ENCODE results near the gene CTNNBIP1.

CTNNBIP1 gene

DNA sequence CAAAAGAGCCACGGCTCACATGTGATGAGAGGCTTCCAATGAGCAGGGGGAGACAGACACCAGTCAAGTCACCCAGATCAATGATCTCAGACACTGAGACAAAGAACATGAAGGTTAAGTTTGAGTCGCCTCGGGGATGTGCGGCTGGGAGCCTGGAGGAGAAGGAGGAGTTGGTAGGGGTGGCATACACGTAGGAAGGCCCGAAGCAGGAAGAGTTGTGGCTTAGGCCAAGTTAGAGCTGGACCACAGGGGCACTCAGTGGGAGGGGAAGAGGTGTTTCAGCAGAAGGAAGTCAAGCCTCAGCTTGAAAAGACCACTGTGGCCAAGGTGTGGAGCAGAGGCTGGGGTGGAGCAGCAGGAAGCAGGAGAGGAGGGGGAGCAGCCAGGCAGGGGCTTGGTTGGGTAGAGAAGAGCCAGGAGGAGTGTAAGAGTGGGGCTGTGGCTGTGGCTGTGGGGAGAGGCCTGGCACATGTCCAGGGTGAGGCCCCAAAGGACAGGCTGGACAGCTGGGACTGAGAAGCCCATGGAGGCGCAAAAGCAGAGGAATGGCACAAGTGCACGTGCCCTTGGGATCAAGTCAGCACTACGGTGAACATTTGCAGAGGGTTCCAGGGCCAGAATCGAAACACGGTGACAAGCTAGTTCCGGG, 27.6 kb downstream of the CTNNBIP1 start:
- H3K27ac ChIP-seq, result peak overlapping the region; percentile 77
- no peak for DNase-seq (ENCODE audit: low read depth, low spot score)

DNA sequence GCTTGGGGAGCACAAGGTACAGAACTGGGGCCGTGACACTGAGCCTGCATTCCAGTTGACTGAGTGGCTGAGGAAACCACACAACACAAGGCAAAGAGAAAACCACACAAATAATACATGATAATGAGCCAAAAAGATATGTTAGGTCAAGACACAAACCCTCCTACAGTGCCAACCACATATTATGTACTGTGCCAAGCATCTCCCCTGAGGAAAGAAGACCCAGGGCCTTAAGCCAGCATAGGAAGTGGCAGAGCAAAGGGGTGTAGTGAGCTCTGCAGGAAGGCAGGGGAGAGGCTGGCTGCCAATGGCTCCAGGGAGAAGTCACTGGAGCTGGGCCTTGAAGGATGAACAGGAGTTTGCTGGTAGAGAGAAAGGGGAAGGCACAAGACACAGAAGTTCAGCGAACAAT, 28.2 kb downstream of the CTNNBIP1 start:
- no peak for DNase-seq (ENCODE audit: low read depth, low spot score)
- peak overlapping the region; percentile 77 for H3K27ac ChIP-seq

DNA sequence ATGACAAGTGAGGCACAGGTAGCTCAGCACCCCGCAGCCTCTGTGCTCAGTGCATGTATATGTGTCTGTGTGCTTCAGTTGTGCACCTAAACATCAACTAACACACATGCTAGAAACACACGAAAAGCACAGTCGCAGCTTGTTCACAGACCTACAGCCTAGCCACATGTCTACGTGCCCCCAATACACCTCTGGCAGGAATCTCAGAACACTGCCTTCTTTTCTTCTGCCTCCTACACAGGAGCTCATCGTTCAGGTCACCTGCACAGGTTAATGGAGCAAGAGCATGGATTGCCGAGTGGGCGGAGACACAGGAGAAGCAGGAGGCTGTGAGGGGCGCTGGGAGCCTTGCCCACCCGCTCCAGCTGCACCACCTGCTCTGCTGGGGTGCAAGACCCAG, 31.7 kb downstream of the CTNNBIP1 start:
- no peak for DNase-seq (ENCODE audit: low read depth, low spot score)
- H3K27ac ChIP-seq, result peak overlapping the region; percentile 75

DNA sequence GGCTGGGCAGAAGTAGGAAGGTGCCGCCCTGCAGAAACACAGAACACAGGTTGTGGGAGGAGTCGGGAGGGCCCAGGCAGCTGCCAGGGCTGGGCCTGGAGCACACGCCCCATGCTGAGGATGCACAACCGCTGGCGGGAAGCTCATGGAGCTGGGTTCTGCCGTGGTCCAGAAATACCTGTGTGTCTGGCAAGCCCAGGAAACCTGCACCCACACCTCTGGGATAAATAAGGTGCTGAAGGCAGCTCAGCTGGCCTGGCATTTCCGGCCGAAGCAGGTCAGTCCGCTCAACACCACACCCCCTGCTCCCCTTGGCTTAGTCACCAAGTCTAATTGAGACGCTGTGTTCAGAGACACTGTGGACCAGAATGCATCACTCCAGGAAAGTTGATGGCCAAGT, 32.1 kb downstream of the CTNNBIP1 start:
- peak; percentile 77 for DNase-seq (ENCODE audit: low read depth, low spot score)
- peak overlapping the region; percentile 75 for H3K27ac ChIP-seq

DNA sequence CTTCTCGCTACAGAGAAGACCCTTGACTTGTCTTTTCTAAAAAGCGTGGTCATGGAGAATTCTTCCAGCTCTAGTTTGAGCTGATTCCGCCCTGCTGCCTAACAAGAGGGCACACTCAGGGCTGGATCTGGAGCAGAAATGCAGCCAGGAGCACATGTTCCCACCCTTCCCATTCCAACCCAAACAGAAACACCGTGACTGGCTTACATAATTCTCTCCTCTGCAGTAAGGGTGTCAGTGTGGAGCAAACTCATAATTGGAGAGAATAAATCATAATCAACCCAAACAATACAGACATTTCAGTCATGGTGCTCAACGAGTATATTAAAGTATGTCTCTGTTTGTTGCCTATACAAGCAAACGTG, 34.5 kb downstream of the CTNNBIP1 start:
- DNase-seq (ENCODE audit: low read depth, low spot score), result no peak
- H3K27ac ChIP-seq, result no peak overlapping the region

DNA sequence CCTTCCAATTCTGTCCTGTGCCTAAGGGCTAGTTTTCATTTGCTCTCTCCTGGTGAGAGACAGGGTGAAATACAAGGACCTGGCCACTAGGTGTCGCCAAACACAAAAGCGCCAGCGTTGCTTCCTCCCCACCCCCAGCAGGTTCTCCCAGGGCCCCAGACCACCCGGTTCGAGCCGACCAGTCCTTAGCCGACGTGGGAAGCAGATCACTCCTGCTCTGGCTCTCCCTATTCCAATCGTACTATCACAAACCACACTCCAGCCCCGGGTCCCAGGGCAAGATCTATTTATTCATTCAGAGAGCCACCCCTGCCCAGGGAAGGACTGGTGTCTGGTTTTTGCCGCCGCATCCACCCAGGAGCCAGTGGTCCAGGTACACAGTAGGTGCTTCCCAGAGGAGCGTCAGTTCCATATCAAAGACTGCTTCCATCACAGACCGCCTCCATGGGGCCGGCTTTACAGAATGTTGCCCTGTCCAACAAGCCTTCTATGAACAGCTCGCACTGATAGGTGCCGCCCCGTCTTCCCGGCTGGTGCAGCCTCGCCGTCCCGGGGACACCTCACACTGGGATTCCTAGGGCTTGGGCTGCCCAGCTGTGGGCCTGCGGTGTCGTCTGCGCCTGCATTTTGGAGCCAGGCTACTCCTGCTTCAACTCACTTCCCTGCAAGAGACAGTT, 35.0 kb downstream of the CTNNBIP1 start:
- DNase-seq (ENCODE audit: low read depth, low spot score), result no peak
- H3K27ac ChIP-seq, result no peak overlapping the region

DNA sequence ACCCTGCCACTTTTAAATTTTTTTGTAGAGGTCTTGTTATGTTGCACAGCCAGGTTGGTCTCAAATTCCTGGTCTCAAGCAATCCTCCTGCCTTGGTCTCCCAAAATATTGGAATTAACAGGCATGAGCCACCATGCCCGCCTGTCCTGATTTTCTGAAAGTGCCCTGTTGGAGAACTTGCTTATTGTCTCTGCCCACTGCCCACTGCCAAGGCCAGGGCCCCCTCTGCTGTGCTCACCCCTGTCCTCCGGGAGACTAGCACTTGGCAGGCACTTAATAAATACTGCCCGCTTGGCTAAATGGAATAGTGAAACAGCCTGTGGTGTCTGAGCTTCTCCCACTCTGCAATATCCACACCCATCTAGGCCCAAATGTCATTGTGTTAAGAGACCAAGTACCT, 35.7 kb downstream of the CTNNBIP1 start:
- no peak overlapping the region for H3K27ac ChIP-seq
- no peak for DNase-seq (ENCODE audit: low read depth, low spot score)

DNA sequence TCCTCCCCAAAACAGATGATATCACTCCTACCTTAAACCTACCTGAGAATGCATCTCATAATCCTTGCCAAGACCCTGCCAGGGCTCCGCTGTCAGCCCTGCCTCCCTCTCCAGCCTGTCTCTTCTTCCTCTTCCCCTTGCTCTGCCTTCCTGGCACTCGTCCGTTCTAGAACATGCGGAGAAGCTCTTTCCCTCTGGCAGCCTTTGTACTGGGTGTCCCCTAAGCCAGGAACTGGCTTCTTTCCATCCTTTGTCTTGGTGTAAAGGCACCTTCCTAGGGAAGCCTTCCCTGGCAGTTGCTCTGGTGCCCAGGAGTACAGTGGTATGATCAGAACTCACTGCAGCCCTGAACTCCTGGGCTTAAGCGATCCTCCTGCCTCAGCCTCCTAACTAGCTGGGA, 36.1 kb downstream of the CTNNBIP1 start:
- no peak overlapping the region for H3K27ac ChIP-seq
- DNase-seq (ENCODE audit: low read depth, low spot score), result no peak

DNA sequence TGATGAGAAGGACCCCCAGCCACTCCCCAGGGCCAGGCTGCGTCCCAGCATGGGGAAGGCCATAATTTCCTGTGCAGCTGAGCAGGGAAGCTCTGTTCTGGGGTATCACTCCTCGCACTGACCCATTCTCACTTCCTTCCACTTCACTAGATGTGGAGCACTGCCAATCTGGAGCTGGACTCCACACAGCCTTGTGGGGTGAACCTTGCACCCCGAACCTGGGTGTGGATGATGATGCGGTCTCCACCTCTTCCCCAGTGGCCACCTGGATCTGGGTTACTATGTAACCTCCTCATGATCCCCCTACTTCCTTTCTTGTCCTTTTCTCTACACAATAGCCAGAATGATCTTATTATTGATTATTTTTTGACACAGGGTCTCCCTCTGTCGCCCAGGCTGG, 36.7 kb downstream of the CTNNBIP1 start:
- DNase-seq (ENCODE audit: low read depth, low spot score), result no peak
- H3K27ac ChIP-seq, result no peak overlapping the region

DNA sequence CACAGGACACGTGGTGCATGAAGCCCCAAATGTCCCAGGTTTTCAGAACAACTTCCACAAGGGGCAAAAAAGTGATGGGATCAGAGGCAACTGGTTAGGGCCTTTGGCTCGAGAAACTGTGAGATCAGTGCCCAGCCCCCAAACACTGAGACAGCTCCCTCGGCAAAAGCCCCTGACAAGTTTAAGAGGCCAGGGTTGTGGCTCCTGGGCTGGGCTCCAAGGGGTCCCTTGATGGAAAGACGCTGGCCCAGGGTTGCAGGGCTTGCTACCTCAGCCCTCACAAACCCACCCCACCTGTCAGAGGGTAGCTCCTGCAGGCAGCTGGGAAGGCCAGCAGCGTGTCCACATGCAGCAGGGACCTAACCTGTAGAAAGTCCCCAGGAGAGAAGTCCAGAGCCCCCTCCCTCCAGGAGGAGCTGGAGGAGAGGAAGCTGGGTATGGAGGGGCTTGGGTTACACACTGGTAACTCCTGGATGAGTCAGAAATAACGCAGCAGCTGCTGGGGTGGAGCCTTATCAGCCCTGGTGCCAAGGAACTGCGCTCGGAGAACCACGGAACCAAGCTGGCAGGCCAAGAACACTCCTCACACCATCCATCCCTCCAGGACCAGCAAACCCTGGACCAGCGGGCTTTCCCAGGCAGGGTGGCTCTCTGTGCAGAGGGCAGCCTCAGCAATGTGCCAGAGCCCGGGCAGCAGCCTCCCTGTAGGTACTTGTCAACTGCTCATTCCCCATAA, 37.5 kb downstream of the CTNNBIP1 start:
- no peak for DNase-seq (ENCODE audit: low read depth, low spot score)

DNA sequence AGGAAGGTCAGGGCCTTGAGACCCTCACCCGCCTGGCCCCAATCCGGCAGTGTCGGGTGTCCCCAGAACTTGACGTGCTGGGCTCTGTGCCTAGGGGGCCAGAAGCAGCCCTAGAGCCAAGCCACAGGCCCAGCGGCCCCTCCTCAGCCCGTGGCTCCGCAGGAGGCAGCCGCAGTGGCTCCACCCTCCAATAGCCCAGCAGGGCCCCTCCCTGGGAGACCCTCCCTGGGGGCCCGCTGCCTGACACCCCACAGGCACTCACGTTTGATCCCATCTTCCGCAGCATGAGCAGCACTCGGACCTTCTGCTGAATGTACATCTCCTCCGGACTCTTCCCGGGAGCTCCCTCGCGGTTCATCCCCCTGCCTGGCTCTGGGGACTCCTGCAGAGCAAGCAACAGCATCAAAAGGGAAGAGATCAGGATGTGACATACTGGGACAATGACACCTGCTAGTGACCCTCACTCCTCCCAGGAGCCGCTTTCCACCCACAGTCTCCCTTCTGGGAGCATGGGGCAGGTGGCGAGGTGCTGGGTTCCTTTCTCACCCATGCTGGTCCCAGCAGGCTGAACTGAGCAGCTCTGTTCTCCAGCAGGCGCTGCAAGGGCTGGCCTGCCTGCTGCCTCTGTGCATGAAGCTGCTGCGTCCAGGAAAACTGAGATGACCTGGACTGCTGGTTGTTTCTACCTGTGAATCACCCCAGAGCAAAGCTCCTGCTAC, 38.2 kb downstream of the CTNNBIP1 start:
- DNase-seq (ENCODE audit: low read depth, low spot score), result no peak
- H3K27ac ChIP-seq, result no peak overlapping the region

More for the DNA sequence above, 37.5 kb downstream of the CTNNBIP1 start:
- no peak overlapping the region for H3K27ac ChIP-seq

DNA sequence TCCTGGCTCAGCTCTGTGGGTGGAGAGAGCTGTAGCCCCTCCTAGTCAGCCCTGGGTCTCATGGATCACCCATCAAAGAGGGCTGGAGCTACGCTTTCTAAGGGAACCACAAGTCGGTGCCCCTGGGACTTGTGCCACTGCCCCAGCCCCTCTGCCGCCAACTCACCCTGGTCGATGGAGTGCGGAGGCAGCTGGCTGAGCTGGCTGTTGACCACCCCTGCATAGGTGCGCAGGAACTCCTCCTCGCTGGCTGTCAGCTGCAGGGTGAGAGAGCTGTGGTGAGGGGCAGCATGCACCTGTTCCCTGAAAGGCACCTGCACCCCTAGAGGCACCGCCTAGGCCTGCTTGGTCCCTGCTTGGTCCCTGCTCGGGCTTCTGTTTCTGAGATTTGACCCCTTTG, 39.0 kb downstream of the CTNNBIP1 start:
- no peak overlapping the region for H3K27ac ChIP-seq
- DNase-seq (ENCODE audit: low read depth, low spot score), result no peak

DNA sequence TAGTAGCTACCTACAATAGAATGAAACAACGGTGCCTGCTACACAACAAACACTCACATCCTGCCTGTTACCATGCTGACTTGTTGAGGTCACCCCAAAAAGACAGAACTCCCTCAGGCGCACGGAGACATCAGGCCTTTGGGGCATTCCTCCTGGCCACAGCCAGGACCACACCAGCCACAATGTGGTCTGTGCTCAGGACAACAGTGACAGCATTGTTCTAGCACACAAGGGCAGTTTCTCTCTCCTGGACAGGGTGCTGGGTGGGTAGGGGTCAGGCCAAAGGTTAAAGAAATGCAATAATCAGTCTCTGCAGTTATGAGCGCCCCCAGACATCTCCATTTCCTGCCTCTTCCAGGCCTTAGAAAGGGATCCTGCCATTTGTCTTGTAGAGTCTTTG, 39.5 kb downstream of the CTNNBIP1 start:
- H3K27ac ChIP-seq, result peak overlapping the region; percentile 67

DNA sequence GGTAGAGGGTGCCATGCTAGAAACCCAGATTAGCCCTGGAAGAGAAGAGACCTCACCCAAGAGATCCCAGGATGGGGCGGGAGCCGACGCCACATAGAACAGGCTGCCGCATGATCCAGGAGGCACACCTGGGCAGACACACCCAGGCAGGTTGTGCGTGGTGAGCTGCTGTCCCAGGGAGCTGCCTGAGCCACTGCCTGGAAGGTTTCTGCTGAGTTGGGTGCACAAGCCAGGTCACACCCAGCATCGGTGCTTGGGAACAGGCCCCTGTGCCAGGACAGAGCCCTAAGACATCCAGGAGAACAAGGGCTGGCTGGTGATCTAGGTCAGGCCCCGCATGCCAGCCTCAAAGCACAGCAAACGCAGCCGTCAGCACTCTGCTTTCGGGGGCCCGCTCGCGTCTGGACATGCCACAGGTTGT, 40.2 kb downstream of the CTNNBIP1 start:
- no peak for DNase-seq (ENCODE audit: low read depth, low spot score)
- peak overlapping the region; percentile 67 for H3K27ac ChIP-seq

More for the DNA sequence above, 39.5 kb downstream of the CTNNBIP1 start:
- DNase-seq (ENCODE audit: low read depth, low spot score), result no peak

DNA sequence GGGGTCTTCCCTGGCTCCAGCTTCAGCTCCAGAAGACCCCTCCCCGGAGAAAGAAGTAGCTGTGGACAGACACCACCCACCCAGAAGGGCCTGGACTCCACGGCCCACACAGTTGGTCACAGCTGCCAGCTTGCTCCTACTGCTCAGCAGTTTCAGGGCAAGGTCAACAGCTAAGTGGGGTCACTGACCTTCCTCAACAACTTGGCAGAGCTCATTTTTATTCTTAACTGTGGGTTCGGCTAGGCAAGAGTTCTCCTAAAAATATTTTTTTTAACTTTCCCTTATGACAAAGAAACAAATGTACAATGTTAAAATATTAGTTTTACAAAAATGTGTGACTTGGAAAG, 41.9 kb downstream of the CTNNBIP1 start:
- no peak for DNase-seq (ENCODE audit: low read depth, low spot score)
- no peak overlapping the region for H3K27ac ChIP-seq

DNA sequence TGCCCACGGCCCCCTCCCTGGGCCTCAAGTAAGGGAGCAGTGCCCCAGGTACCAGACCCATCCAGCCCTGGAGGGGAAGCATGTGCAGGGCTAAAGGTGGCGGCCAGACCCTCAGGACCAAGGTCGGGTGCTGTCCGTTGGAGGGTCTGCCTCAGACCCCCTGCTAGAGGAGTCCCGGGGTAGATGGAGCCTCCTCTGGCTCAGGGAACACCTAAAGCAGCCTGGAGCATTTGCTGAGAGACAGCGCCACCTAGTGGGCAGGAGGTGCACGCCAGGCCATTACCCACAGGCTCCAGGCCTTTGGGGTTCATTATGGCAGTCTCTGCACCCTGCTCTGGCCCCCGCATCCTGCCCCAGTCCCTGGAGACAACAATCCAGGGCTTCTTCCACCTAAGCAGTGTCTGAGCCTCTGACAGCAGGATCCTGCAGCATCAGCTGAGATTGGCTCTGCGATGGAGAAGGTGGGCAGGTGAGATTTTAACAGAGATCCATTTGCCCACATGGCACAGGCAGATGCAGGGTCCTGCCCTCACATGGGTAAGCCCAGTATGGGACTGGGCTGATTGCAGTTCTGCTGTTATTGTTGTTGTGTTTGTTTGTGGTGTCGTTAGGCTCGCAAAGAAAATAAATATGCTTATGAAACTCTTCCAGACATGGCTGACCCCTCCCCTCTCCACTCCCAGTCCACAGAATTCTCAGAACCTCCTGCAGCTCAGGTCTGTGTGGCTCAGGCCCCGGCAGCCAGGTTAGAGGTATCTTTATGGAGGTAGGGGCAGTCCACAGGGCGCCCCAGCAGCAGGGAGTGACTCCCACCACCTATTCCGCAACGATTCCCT, 42.4 kb downstream of the CTNNBIP1 start:
- no peak overlapping the region for H3K27ac ChIP-seq
- DNase-seq (ENCODE audit: low read depth, low spot score), result no peak

DNA sequence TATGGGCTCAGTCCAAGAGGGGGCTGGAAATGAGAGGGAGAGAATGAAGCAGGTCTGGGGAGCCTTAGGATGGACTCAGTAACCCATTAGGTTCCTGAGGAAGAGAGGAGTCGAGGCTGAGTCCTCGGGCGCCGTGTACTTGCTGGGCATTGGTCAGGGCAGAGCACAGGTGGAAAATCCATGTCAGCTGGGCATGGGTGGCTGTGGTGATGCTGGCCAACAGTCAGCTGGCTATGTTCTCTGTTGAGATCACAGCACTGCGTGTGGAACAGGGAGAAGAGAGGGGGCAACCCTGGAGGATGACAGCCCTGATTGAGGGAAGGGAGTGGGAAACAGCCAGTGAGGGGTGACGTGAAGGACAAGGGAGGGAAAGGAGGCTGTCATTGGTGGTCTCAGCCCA, 43.2 kb downstream of the CTNNBIP1 start:
- DNase-seq (ENCODE audit: low read depth, low spot score), result no peak
- H3K27ac ChIP-seq, result no peak overlapping the region

DNA sequence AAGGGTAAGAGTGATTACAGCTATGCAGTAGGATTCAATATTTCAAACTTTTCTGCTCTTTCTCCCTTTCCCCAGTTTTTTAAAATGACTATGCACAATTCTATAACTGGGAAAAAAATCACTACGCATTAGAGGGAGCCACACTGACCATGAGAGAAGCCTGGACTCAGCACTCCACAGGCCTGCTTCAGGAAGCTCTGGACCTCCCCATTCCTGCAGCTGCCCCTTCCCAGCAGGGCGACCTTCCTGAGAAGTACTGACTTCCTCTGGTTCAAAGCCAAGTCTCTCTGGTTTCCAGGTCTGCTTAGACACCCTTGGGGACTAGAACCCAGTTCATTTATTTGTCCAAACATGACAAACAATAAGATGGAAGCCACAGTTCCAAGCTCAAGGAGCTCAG, 44.3 kb downstream of the CTNNBIP1 start:
- no peak overlapping the region for H3K27ac ChIP-seq
- DNase-seq (ENCODE audit: low read depth, low spot score), result no peak

DNA sequence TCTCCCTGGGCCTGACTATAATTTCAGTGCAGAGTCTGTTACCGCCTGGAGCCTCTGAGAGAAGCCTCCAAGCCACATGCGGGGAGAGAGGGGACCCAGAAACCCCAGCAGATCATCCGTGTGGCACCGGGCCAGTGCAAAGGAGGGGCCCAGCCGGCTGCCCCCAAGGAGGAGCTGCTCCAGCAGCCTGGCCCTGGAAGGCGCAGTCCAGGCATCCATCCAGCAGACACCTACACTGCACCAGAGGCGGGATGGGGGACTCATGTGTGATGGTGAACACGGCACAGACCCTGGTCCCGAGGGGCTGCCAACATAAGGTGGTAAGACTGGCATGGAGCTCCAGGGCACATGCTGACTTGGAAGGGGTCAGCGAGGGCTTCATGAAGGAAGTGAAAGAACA, 46.7 kb downstream of the CTNNBIP1 start:
- no peak for DNase-seq (ENCODE audit: low read depth, low spot score)
- no peak overlapping the region for H3K27ac ChIP-seq

DNA sequence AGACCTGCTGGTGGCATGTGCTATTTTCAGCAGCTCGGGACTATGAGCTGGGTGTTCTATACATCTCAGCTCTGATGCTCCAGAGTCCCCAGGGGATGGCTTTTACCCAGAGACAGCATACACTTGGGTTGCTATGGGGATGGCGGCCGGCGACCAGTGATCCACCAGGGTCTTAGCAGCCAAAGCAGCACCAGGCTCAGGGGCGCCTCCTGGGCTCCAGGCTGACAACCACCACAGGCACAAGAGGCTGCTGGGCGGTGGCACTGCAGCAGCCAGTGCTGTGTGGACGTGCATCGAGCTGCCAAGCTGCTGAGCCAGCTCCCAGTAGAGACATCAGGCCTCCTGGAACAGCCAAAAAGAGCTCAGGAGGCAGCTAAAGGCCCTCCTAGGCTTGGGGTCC, 48.7 kb downstream of the CTNNBIP1 start:
- no peak for DNase-seq (ENCODE audit: low read depth, low spot score)
- no peak overlapping the region for H3K27ac ChIP-seq
